ENCODE data around the gene USP24. TPM values are rescaled to one million over a fixed set of nuclear protein-coding genes. Genes with fewer than 3 reads are reported as not detected.

Gene USP24
- total RNA-seq, 1 donor from 2014 or later, result 50.5 TPM

GRCh38 chr1:55224729-55225128 lies 9.6 kb upstream of the USP24 start:
- no peak for DNase-seq (ENCODE audit: low spot score)
- Mint-ChIP-seq H3K27me3 (ENCODE audit: insufficient read depth, low read depth) (peaks cover 4% of the 10 kb centered on the region), H3K27ac (no peak overlapping the region), H3K4me1 (peaks cover 4% of the 10 kb centered on the region), H3K36me3 (no peaks in the 10 kb centered on the region), H3K4me3 (no peak overlapping the region), H3K9me3 (peaks cover 13% of the 10 kb centered on the region)
- Histone ChIP-seq H3K79me2 (ENCODE audit: low read depth) (no peaks in the 10 kb centered on the region), H2AFZ (replicated peaks) (no peak overlapping the region), H3K9me3 (ENCODE audit: low read depth) (peaks cover 6% of the 10 kb centered on the region), H3K27ac (no peak overlapping the region), H3K27me3 (no peaks in the 10 kb centered on the region), H3K4me1 (no peaks in the 10 kb centered on the region), H3K4me3 (no peak overlapping the region), H3K36me3 (no peaks in the 10 kb centered on the region), H3K9ac (no peak overlapping the region), H3F3A (ENCODE audit: low read depth) (peaks cover 4% of the 10 kb centered on the region), H4K20me1 (ENCODE audit: low read depth) (no peaks in the 10 kb centered on the region), H3K4me2 (no peak overlapping the region)
- no peak for TF ChIP-seq EZH2 (IDR thresholded peaks at IDR 0.05)
- TF ChIP-seq CTCF (IDR thresholded peaks at IDR 0.05), result no peak
- no peak for TF ChIP-seq EZH2phosphoT487 (IDR thresholded peaks at IDR 0.05)

DNA sequence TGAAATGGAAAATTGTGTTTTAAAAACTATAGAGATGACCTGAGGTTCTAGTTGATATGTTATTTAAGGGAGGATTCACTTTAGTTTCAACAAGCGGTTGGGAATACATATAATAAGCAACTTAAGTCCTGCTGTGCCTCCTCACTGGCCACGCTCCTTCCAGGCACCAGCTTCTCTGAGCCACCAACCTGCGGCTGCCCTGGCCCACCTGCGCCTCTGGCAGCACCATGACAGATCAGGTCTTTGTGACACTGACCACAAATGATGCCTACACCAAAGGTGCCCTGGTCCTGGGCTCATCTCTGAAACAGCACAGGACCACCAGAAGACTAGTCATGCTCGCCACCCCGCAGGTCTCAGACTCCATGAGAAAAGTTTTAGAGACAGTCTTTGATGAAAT lies 7.0 kb upstream of the USP24 start:
- Histone ChIP-seq H3K9ac (no peak overlapping the region), H3K27ac (no peak overlapping the region), H3K79me2 (ENCODE audit: low read depth) (no peaks in the 10 kb centered on the region), H3K4me3 (no peak overlapping the region), H3K4me2 (no peak overlapping the region), H3F3A (ENCODE audit: low read depth) (peaks cover 4% of the 10 kb centered on the region), H3K27me3 (no peaks in the 10 kb centered on the region), H2AFZ (replicated peaks) (no peak overlapping the region), H3K36me3 (no peaks in the 10 kb centered on the region), H3K4me1 (peaks cover 3% of the 10 kb centered on the region), H3K9me3 (ENCODE audit: low read depth) (peaks cover under 1% of the 10 kb centered on the region), H4K20me1 (ENCODE audit: low read depth) (no peaks in the 10 kb centered on the region)
- Mint-ChIP-seq H3K27me3 (ENCODE audit: insufficient read depth, low read depth) (peaks cover 3% of the 10 kb centered on the region), H3K4me3 (no peak overlapping the region), H3K36me3 (no peaks in the 10 kb centered on the region), H3K27ac (no peak overlapping the region), H3K9me3 (peaks cover 5% of the 10 kb centered on the region), H3K4me1 (peaks cover 10% of the 10 kb centered on the region)
- TF ChIP-seq CTCF (IDR thresholded peaks at IDR 0.05), result no peak
- TF ChIP-seq EZH2 (IDR thresholded peaks at IDR 0.05), result no peak
- TF ChIP-seq EZH2phosphoT487 (IDR thresholded peaks at IDR 0.05), result no peak
- no peak for DNase-seq (ENCODE audit: low spot score)

GRCh38 chr1:55217226-55217986 lies 2.2 kb upstream of the USP24 start:
- peaks cover 21% of the 10 kb centered on the region for H4K20me1 ChIP-seq (ENCODE audit: low read depth)
- Mint-ChIP-seq H3K27me3 (ENCODE audit: insufficient read depth, low read depth) (peaks cover 3% of the 10 kb centered on the region), H3K36me3 (no peaks in the 10 kb centered on the region), H3K9me3 (no peaks in the 10 kb centered on the region), H3K27ac (no peak overlapping the region), H3K4me3 (no peak overlapping the region), H3K4me1 (peaks cover 40% of the 10 kb centered on the region)
- H3K9ac ChIP-seq, result no peak overlapping the region
- TF ChIP-seq CTCF (IDR thresholded peaks at IDR 0.05) (no peak), EZH2phosphoT487 (IDR thresholded peaks at IDR 0.05) (no peak), EZH2 (IDR thresholded peaks at IDR 0.05) (no peak)
- H3K4me2 ChIP-seq, result no peak overlapping the region
- H3K36me3 ChIP-seq, result no peaks in the 10 kb centered on the region
- H3K4me1 ChIP-seq, result peaks cover 33% of the 10 kb centered on the region
- peaks cover 27% of the 10 kb centered on the region for H3K79me2 ChIP-seq (ENCODE audit: low read depth)
- no peak overlapping the region for H2AFZ ChIP-seq (replicated peaks)
- H3K27ac ChIP-seq, result no peak overlapping the region
- peaks cover 10% of the 10 kb centered on the region for H3K27me3 ChIP-seq
- no peaks in the 10 kb centered on the region for H3K9me3 ChIP-seq (ENCODE audit: low read depth)
- no peak overlapping the region for H3K4me3 ChIP-seq
- no peak for DNase-seq (ENCODE audit: low spot score)
- peaks cover 40% of the 10 kb centered on the region for H3F3A ChIP-seq (ENCODE audit: low read depth)
